OCI-LY7 (cell line): ENCODE measurements around the gene DBN1. TPM values are rescaled to one million over a fixed set of nuclear protein-coding genes. Genes with fewer than 3 reads are reported as not detected.
"Not testable (repeated sequence)": the region's sequence is repeated elsewhere in the genome, so short reads cannot be mapped to it uniquely, and the experiment has no call there.

Source experiments
- BruUV-seq: library from RNA; stranded (reverse); fragments of 400-500 nt; replicated peaks from 2 replicates; lab custom pipeline; 2021; lab: Mats Ljungman, UMichigan
- CTCF ChIA-PET: fragments of 300-600 bp; sonication (Branson Sonifier 250); formaldehyde crosslinking; loops from one replicate; lab custom pipeline; 2022; ENCODE audit warnings: antibody characterized with exemption; ENCODE audit not compliant: unreplicated experiment; lab: Charles Lee
- POLR2A ChIA-PET: fragments of 300-600 bp; sonication (Branson Sonifier 250); formaldehyde crosslinking; loops from one replicate; lab custom pipeline; 2022; ENCODE audit warnings: antibody characterized with exemption; lab: Charles Lee
- DNase-seq: peaks from one replicate; pipeline ENCODE4 v3.0.0-alpha.2; 2015; ENCODE audit warnings: low spot score
- H2AFZ ChIP-seq: fragments of 200-600 bp; sonication (generic), shearing (Covaris generic); 2 replicates; pipeline ENCODE4 v1.6.1; 2014; ENCODE audit warnings: mild to moderate bottlenecking, antibody characterized with exemption, low read length, moderate library complexity
- H3K27ac ChIP-seq: fragments of 200-600 bp; sonication (generic); 2 replicates; pipeline ENCODE4 v1.5.1; 2014; ENCODE audit warnings: mixed run types, low read depth, mild to moderate bottlenecking, moderate library complexity, low read length, inconsistent platforms; ENCODE audit not compliant: poor library complexity, severe bottlenecking
- H3K36me3 ChIP-seq: fragments of 200-600 bp; sonication (generic); 2 replicates; pipeline ENCODE4 v1.6.1; 2014; ENCODE audit warnings: mild to moderate bottlenecking, antibody characterized with exemption, low read length, moderate library complexity, mixed read lengths; ENCODE audit not compliant: insufficient read depth
- H3K4me1 ChIP-seq: fragments of 200-600 bp; sonication (generic); 2 replicates; pipeline ENCODE4 v1.5.1; 2014; ENCODE audit warnings: mild to moderate bottlenecking, low read length; ENCODE audit not compliant: insufficient read depth, poor library complexity, severe bottlenecking
- H3K4me2 ChIP-seq: fragments of 200-600 bp; sonication (generic); 2 replicates; pipeline ENCODE4 v1.6.1; 2014; ENCODE audit warnings: mild to moderate bottlenecking, low read length
- H3K4me3 ChIP-seq: fragments of 200-600 bp; sonication (generic); 2 replicates; pipeline ENCODE4 v1.5.1; 2014; ENCODE audit warnings: mild to moderate bottlenecking, low read depth, low read length; ENCODE audit not compliant: poor library complexity, severe bottlenecking
- H3K79me2 ChIP-seq: fragments of 200-600 bp; sonication (generic); 2 replicates; pipeline ENCODE4 v1.6.1; 2016; ENCODE audit warnings: low read depth, mild to moderate bottlenecking, low read length, moderate library complexity, mixed read lengths; ENCODE audit not compliant: insufficient read depth
- H3K9me2 ChIP-seq: fragments of 200-600 bp; sonication (generic); 2 replicates; pipeline ENCODE4 v1.6.1; 2016; ENCODE audit warnings: mild to moderate bottlenecking, low read length, mixed read lengths; ENCODE audit not compliant: insufficient read depth
- H3K9me3 ChIP-seq: fragments of 200-600 bp; sonication (generic); 2 replicates; pipeline ENCODE4 v1.6.1; 2014; ENCODE audit warnings: mild to moderate bottlenecking, mixed run types, low read length, mixed read lengths
- H4K20me1 ChIP-seq: fragments of 200-600 bp; sonication (generic); 2 replicates; pipeline ENCODE4 v1.6.1; 2014; ENCODE audit warnings: mild to moderate bottlenecking, antibody characterized with exemption, low read length, moderate library complexity, mixed read lengths; ENCODE audit not compliant: insufficient read depth
- CTCF ChIP-seq: fragments of 200-600 bp; sonication (generic); conservative IDR thresholded peaks from 2 replicates; pipeline ENCODE4 v1.5.1; 2014; ENCODE audit warnings: mild to moderate bottlenecking, antibody characterized with exemption, low read length, moderate library complexity, mixed read lengths
- EZH2phosphoT487 ChIP-seq: fragments of 200-600 bp; sonication (generic); IDR thresholded peaks from 2 replicates; pipeline ENCODE4 v1.6.1; 2018; ENCODE audit warnings: low read depth, borderline replicate concordance, mild to moderate bottlenecking, mixed run types, antibody characterized with exemption, low read length, moderate library complexity, mixed read lengths
- intact Hi-C: fragments of 100-400 bp; cut with micrococcal nuclease; formaldehyde crosslinking; loops from one replicate; pipeline ENCODE4 v1.10.0; 2022; ENCODE audit not compliant: unreplicated experiment
- total RNA-seq, 2 experiments: library from RNA; depleted of rRNA in 1 of 2; stranded (reverse); fragments of >200 nt in 1 of 2; shearing (Covaris generic) in 1 of 2; gene quantifications; 2 replicates each; pipeline ENCODE4 v1.2.3, GENCODE V29; 2014 to 2022

DBN1 gene
- total RNA-seq, 2 experiments from 2014 or later = 11.7 to 22.0 TPM

GRCh38 chr5:177421062-177421798, 52.2 kb downstream of the DBN1 start:
- no peak overlapping the region for H3K27ac ChIP-seq
- H3K4me2 ChIP-seq = no peak overlapping the region
- BruUV-seq = no TSS peak
- H3K9me3 ChIP-seq = no peaks in the 10 kb centered on the region
- no peak overlapping the region; the same call in 1 of the 2 replicates for H2AFZ ChIP-seq
- TF ChIP-seq CTCF = no peak
- TF ChIP-seq EZH2phosphoT487 = no peak
- no peaks in the 10 kb centered on the region for H3K79me2 ChIP-seq
- no peaks in the 10 kb centered on the region for H4K20me1 ChIP-seq
- H3K9me2 ChIP-seq = no peaks in the 10 kb centered on the region
- intact Hi-C loops = no loop called here
- CTCF ChIA-PET = interaction anchor here (1.0 kb wide), 1 partner anchor 10 kb away, joined by 3 read pairs; no protein-coding TSS in a partner anchor
- peaks cover 11% of the 10 kb centered on the region for H3K4me1 ChIP-seq
- POLR2A ChIA-PET = interaction anchor here (0.6 kb wide), 1 partner anchor 85 kb away, joined by 7 read pairs; no protein-coding TSS in a partner anchor
- no peaks in the 10 kb centered on the region for H3K36me3 ChIP-seq
- H3K4me3 ChIP-seq = no peak overlapping the region
- DNase-seq = no peak

GRCh38 chr5:177420472-177420871, 53.0 kb downstream of the DBN1 start:
- H3K27ac ChIP-seq, H3K36me3 ChIP-seq, H3K4me1 ChIP-seq, H3K4me3 ChIP-seq, BruUV-seq, DNase-seq, H3K9me3 ChIP-seq, H4K20me1 ChIP-seq, H2AFZ ChIP-seq, intact Hi-C loops, CTCF ChIA-PET, H3K9me2 ChIP-seq, H3K4me2 ChIP-seq, H3K79me2 ChIP-seq: not testable (repeated sequence)
- POLR2A ChIA-PET = interaction anchor here (0.6 kb wide), 1 partner anchor 86 kb away, joined by 7 read pairs; no protein-coding TSS in a partner anchor

- Histone ChIP-seq H3K27ac (no peak overlapping the region), H4K20me1 (no peaks in the 10 kb centered on the region), H3K4me1 (no peaks in the 10 kb centered on the region), H3K9me3 (no peaks in the 10 kb centered on the region), H3K79me2 (no peaks in the 10 kb centered on the region), H3K4me2 (no peak overlapping the region), H3K4me3 (no peak overlapping the region), H3K36me3 (no peaks in the 10 kb centered on the region), H3K9me2 (no peaks in the 10 kb centered on the region), H2AFZ (no peak overlapping the region)
- POLR2A ChIA-PET = interaction anchor here (1.2 to 1.6 kb wide), 2 partner anchors 11 to 29 kb away, joined by 4 to 6 read pairs; no protein-coding TSS in a partner anchor
- DNase-seq = no peak
- CTCF ChIA-PET = no interaction called here
- intact Hi-C loops = no loop called here
- BruUV-seq = no TSS peak
- TF ChIP-seq CTCF (no peak), EZH2phosphoT487 (no peak)
These were observed 54.4 kb downstream of the DBN1 start for GRCh38 chr5:177419046-177419445.

GRCh38 chr5:177417081-177417480, 56.4 kb downstream of the DBN1 start:
- intact Hi-C loops, H3K9me3 ChIP-seq, H3K36me3 ChIP-seq, H3K79me2 ChIP-seq, H2AFZ ChIP-seq, H3K4me3 ChIP-seq, H3K4me1 ChIP-seq, CTCF ChIA-PET, BruUV-seq, H4K20me1 ChIP-seq, DNase-seq, H3K9me2 ChIP-seq, H3K4me2 ChIP-seq, H3K27ac ChIP-seq: not testable (repeated sequence)
- POLR2A ChIA-PET = interaction anchor here (1.4 to 2.3 kb wide), 3 partner anchors 9 to 27 kb away, joined by 3 to 9 read pairs (median 6); partner anchors contain the start of gene GRK6
